Lower leg skin (tissue), 3 donors: ENCODE measurements around the gene SLC25A17.

Experiments used
- POLR2A ChIP-seq, 2 donors: fragments of 450-650 bp; IDR thresholded peaks; one replicate each; pipeline ENCODE4 v1.6.1; 2016 to 2017; ENCODE audit warnings: antibody characterized with exemption in 2 of 2, mild to moderate bottlenecking in 1 of 2, moderate library complexity in 1 of 2
- TF ChIP-seq, protein P1 (sequence below), 3 donors: fragments of 450-650 bp; IDR thresholded peaks; one replicate each; pipeline ENCODE4 v1.5.1; 2016; ENCODE audit warnings: antibody characterized with exemption in 3 of 3, mild to moderate bottlenecking in 3 of 3, moderate library complexity in 2 of 3

DNA sequence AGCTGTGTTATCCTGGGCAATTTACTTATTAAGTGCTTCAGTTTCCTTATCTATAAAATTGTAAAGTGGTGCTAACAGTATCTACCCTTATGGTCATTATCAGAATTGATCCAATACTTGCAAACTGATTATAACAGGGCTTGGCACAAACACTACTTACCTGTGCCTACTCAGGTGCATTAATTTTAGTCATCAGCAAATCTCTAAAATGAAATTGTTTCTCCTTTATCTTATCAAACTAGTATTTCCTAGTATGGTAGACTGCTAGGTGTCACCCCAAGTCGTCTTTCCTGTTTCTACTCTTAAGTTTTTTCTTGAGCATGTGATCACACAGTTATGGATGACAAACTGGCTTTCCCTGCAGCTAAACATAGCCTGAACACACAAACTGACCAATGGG, 4.3 kb upstream of the SLC25A17 start:
- TF ChIP-seq, protein P1, sequence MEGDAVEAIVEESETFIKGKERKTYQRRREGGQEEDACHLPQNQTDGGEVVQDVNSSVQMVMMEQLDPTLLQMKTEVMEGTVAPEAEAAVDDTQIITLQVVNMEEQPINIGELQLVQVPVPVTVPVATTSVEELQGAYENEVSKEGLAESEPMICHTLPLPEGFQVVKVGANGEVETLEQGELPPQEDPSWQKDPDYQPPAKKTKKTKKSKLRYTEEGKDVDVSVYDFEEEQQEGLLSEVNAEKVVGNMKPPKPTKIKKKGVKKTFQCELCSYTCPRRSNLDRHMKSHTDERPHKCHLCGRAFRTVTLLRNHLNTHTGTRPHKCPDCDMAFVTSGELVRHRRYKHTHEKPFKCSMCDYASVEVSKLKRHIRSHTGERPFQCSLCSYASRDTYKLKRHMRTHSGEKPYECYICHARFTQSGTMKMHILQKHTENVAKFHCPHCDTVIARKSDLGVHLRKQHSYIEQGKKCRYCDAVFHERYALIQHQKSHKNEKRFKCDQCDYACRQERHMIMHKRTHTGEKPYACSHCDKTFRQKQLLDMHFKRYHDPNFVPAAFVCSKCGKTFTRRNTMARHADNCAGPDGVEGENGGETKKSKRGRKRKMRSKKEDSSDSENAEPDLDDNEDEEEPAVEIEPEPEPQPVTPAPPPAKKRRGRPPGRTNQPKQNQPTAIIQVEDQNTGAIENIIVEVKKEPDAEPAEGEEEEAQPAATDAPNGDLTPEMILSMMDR (IDR thresholded peaks at IDR 0.05) = no peak
- no peak for TF ChIP-seq POLR2A (IDR thresholded peaks at IDR 0.05)
